Epithelial cell of esophagus (primary cell): Measurements from ENCODE around the gene CNOT4.

Experiments used
- DNase-seq: peaks from one replicate; pipeline ENCODE4 v3.0.0; 2010; ENCODE audit warnings: low read depth
- H3K4me3 ChIP-seq: 2 replicates; pipeline ENCODE4 v1.5.1; 2011; ENCODE audit warnings: mild to moderate bottlenecking, low read length, control low read depth
- TF ChIP-seq, protein P1 (sequence below): IDR thresholded peaks from 2 replicates; pipeline ENCODE4 v1.5.1; 2011; ENCODE audit warnings: low read depth, mild to moderate bottlenecking, low read length, control low read depth, inconsistent platforms; ENCODE audit not compliant: insufficient read depth; ENCODE audit errors: missing control alignments

Gene CNOT4

DNA sequence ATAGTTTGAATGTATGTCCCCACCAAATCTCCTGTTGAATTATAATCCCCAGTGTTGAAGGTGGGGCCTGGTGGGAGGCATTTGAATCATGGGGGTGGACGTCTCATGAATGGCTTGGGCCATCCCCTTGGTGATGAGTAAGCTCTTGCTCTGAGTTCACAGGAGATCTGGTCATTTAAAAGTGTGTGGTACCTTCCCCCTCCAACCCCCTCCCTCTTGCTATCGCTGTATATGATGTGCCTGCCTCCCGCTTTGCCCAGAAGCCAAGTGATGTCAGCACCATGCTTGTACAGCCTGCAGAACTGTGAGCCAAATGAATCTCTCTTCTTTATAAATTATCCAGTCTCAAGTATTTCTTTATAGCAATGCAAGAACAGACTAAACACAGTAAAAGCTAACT lies 103.0 kb downstream of the CNOT4 start:
- TF ChIP-seq, protein P1, sequence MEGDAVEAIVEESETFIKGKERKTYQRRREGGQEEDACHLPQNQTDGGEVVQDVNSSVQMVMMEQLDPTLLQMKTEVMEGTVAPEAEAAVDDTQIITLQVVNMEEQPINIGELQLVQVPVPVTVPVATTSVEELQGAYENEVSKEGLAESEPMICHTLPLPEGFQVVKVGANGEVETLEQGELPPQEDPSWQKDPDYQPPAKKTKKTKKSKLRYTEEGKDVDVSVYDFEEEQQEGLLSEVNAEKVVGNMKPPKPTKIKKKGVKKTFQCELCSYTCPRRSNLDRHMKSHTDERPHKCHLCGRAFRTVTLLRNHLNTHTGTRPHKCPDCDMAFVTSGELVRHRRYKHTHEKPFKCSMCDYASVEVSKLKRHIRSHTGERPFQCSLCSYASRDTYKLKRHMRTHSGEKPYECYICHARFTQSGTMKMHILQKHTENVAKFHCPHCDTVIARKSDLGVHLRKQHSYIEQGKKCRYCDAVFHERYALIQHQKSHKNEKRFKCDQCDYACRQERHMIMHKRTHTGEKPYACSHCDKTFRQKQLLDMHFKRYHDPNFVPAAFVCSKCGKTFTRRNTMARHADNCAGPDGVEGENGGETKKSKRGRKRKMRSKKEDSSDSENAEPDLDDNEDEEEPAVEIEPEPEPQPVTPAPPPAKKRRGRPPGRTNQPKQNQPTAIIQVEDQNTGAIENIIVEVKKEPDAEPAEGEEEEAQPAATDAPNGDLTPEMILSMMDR: no peak
- DNase-seq: no peak
- H3K4me3 ChIP-seq: no peak overlapping the region

DNA sequence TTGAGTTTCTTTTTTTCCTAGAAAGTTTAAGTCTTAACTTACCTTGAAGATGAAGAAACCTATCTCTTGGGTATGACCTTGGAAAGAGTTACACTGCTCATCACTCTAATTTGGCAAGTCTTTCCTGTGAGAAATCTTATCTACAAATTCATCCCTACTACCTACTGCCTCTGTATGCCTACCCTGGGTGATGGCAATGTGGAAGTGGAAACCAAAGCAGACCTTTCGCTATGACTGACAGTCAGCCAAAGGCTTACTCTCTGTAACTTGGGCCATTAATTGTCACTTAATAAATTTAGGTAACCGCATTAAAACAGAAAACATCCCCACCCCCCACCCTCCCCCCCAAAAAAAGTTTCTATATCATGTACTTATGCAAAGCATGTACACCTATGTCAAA lies 103.9 kb downstream of the CNOT4 start:
- H3K4me3 ChIP-seq: no peak overlapping the region
- TF ChIP-seq, protein P1: no peak
- no peak for DNase-seq

DNA sequence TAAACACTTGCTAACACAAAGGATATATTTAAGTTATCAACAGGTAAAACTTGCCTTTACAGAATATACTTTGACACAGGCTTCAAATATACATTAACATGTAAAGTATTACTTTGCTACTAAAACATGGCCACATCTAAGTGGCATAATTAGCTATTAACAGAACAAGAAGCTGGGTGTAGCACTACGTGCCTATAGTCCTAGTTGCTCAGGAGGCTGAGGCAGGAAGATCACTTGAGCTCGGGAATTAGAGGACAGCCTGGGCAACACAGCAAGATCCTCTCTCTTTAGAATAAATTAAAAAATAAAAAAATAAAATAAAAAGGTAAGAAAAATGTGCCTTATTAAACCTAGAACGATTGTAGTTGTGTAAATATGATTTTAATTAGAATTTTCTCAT lies 106.6 kb downstream of the CNOT4 start:
- TF ChIP-seq, protein P1: no peak
- no peak overlapping the region for H3K4me3 ChIP-seq
- no peak for DNase-seq

DNA sequence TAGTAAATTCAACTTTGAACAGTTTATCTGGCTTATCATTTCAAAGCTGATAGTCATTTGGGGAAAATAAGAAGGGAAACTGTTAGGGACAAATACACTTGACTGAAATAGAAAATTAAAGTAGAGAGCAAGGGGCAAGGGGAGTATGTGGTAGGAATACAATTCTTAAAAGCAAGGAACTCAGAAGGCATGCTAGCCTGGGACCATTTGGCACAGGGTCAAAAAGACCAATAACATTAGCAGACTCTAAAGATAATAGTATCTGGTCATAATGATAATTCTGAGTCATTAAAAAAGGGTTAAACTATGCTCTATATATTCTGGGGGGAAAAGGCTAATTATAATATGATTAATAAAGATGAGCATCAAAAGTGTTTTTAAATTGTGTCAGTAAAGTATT lies 112.2 kb downstream of the CNOT4 start:
- H3K4me3 ChIP-seq: no peak overlapping the region
- TF ChIP-seq, protein P1: no peak
- DNase-seq: no peak

DNA sequence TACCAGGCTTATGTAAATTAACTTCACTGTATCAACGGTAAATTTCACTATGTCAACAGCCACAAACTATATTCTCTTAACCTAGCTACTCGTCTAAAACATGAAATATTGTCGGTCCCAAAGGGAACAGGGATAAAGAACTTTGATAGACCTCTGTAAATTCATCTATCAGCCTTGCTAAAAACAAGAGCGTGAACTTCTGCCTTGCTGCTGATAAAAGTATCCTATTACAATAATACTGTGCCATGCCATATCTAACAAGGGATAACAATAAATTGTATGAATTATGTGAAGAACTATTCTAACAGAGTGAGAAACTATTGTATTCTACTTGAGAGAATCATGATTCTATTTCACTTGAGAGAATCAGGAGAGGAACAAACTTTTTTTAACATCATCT lies 117.2 kb downstream of the CNOT4 start:
- H3K4me3 ChIP-seq: no peak overlapping the region
- no peak for DNase-seq
- TF ChIP-seq, protein P1: no peak

DNA sequence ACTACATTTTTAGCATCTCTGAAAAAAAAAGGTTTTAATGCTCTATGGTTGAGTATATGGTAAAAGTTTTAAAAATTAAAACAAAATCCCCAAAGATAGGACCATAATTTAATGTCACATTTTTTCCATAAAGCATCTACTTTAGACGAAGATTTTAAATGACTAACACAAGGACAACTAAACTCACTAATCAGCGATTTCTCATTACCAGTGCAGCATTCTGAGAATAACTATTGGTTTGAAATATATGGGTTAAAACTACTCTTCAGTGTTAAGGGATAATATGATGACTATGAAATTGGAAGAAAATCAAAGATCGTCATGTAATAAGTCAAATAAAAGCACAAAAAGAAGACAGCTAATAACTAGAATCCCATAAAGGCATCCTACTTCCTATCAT lies 118.4 kb downstream of the CNOT4 start:
- TF ChIP-seq, protein P1: no peak
- H3K4me3 ChIP-seq: no peak overlapping the region
- DNase-seq: no peak

DNA sequence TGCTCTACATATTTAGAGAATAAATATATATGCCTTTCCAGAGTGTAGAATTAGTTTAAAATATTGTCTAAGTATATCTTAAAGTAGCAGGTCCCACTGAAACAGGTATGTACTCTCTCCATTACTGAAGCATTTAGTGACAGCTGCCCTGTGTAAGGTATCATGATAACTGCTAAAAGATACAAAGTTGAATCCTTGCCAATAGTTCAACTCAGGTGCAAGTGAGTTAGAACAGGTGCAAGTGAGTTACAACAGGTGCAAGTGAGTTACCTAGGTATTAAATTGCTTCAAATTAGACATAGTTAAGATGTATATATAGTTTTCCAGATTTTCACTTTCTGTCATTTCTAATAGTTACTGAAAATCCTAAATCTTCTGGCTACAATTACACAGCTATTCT lies 119.1 kb downstream of the CNOT4 start:
- no peak for DNase-seq
- no peak overlapping the region for H3K4me3 ChIP-seq
- TF ChIP-seq, protein P1: no peak
